ENCODE data around the gene HMGN1. TPM values are rescaled to one million over a fixed set of nuclear protein-coding genes. Genes with fewer than 3 reads are reported as not detected.
A peak's percentile ranks its signal among the peaks of the same experiment; 100 is the strongest.

The HMGN1 gene
- total and polyA plus RNA-seq, 2 experiments from 2014 or later: 282 to 371 TPM

DNA sequence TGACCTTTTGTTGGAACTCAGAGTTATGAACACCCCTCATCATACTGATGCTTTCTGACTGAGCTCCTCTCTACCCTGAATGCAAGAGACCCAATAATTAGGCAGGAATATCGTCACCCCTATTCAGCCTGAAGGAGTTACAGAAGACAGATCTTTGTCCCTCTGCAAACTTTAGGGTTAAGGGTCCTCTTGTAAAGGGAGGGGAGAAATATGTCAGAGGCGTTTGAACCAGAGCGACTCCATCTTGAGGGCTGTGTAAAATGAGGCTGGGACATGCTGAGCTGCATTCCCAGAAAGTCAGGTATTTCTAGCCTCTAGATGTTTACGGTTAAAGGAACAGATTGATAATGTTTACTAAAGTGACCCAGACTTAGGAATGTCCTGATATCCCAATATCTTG is 10.5 kb upstream of the HMGN1 start:
- DNase-seq (ENCODE audit: low spot score): no peak
- Histone ChIP-seq H3K79me2 (no peaks in the 10 kb centered on the region), H3K4me1 (ENCODE audit: insufficient read depth) (no peaks in the 10 kb centered on the region), H3K27me3 (no peaks in the 10 kb centered on the region), H3K36me3 (replicated peaks; ENCODE audit: insufficient read depth, low read depth) (no peaks in the 10 kb centered on the region), H3K9me3 (ENCODE audit: low read depth) (no peaks in the 10 kb centered on the region), H2AFZ (no peak overlapping the region), H3K9me2 (replicated peaks; ENCODE audit: insufficient read depth) (no peaks in the 10 kb centered on the region), H4K20me1 (ENCODE audit: insufficient read depth, poor library complexity, severe bottlenecking) (no peaks in the 10 kb centered on the region), H3K4me3 (no peak overlapping the region), H3K27ac (no peak overlapping the region), H3K4me2 (no peak overlapping the region)
- TF ChIP-seq, protein P1, sequence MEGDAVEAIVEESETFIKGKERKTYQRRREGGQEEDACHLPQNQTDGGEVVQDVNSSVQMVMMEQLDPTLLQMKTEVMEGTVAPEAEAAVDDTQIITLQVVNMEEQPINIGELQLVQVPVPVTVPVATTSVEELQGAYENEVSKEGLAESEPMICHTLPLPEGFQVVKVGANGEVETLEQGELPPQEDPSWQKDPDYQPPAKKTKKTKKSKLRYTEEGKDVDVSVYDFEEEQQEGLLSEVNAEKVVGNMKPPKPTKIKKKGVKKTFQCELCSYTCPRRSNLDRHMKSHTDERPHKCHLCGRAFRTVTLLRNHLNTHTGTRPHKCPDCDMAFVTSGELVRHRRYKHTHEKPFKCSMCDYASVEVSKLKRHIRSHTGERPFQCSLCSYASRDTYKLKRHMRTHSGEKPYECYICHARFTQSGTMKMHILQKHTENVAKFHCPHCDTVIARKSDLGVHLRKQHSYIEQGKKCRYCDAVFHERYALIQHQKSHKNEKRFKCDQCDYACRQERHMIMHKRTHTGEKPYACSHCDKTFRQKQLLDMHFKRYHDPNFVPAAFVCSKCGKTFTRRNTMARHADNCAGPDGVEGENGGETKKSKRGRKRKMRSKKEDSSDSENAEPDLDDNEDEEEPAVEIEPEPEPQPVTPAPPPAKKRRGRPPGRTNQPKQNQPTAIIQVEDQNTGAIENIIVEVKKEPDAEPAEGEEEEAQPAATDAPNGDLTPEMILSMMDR (IDR thresholded peaks at IDR 0.05; ENCODE audit: poor library complexity): no peak
- TF ChIP-seq EZH2 (IDR thresholded peaks at IDR 0.05; ENCODE audit: borderline replicate concordance) (no peak), EZH2phosphoT487 (IDR thresholded peaks at IDR 0.05; ENCODE audit: low read depth, severe bottlenecking, unreplicated experiment) (no peak)
- WGBS (ENCODE audit: low lambda C conversion rate, missing lambda C conversion rate): 76% methylated on average over 4 of the region's 4 CpGs

DNA sequence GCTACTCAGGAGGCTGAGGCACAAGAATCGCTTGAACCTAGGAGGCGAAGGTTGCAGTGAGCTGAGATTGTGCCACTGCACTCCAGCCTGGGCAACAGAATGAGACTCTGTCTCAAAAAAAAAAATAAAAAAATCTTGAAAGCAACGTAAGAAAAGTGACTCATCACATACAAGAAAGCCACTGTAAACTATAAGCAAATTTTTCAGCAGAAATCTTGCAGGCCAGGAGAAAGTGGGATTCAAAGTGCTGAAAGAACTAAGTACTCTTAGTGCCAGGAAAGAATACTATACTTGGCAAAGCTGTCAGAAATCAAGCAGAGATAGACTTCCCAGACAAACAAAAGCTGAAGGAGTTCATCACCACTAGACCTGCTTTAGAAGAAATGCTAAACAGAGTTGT is 4.4 kb upstream of the HMGN1 start:
- H3K4me2 ChIP-seq: no peak overlapping the region

DNA sequence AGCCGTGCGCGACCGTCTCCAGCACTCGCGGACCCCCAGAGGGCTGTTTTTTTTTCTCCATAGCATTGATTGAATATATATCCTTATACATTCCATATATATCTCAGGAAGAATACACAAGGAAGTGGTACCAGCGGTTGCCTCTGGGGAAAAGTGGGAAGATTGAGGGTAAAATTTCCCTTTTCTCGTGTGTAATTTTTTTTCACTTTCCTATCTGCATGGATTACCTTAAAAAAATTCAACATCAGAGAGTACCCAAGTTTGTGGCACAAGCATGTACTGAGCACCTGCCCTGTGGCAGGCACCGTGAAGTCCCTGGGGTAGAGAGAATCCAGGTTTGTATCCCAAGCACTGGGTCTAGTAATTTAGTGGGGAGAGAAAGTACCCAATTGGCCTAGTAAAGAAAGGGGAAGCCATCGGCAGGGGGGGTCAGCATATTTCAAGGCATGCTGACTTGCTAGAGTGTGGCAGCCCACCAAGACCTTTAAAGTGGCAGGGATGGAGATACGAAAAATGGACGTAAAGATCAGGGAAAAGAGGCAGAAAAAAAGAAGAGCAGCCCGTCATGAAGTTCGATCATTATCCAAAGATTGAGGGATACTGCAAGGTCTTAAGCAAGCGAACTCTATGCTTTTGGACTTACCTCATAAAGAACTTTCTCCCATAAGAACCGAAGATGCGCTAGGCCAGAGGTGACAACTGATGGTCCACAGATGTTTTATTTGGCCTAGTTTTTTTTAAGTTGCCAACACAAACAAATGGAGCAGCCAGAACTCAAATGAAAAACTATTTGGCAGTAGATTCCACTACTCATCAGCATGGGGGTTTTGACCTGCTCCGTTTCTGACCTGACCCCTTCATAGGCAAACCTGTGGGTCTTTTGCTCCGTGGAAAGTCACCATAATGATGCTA is 1.5 kb upstream of the HMGN1 start:
- Histone ChIP-seq H3K27ac (peak overlapping the region; percentile 93), H3K27me3 (no peaks in the 10 kb centered on the region), H3K79me2 (peaks cover 30% of the 10 kb centered on the region), H3K4me1 (ENCODE audit: insufficient read depth) (peaks cover 21% of the 10 kb centered on the region), H3K9me3 (ENCODE audit: low read depth) (no peaks in the 10 kb centered on the region), H3K36me3 (replicated peaks; ENCODE audit: insufficient read depth, low read depth) (no peaks in the 10 kb centered on the region), H3K4me3 (peak overlapping the region; percentile 6), H4K20me1 (ENCODE audit: insufficient read depth, poor library complexity, severe bottlenecking) (peaks cover 28% of the 10 kb centered on the region), H3K9me2 (replicated peaks; ENCODE audit: insufficient read depth) (no peaks in the 10 kb centered on the region), H2AFZ (peak overlapping the region; percentile 63), H3K4me2 (peak overlapping the region; percentile 79)
- WGBS (ENCODE audit: low lambda C conversion rate, missing lambda C conversion rate): 85% methylated on average over 19 of the region's 19 CpGs
- DNase-seq (ENCODE audit: low spot score): no peak
- TF ChIP-seq EZH2phosphoT487 (IDR thresholded peaks at IDR 0.05; ENCODE audit: low read depth, severe bottlenecking, unreplicated experiment) (no peak), EZH2 (IDR thresholded peaks at IDR 0.05; ENCODE audit: borderline replicate concordance) (no peak)
- TF ChIP-seq, protein P1 (IDR thresholded peaks at IDR 0.05; ENCODE audit: poor library complexity): no peak

More for the DNA sequence above, 4.4 kb upstream of the HMGN1 start:
- peaks cover under 1% of the 10 kb centered on the region for H3K79me2 ChIP-seq
- DNase-seq (ENCODE audit: low spot score): no peak
- no peaks in the 10 kb centered on the region for H3K9me2 ChIP-seq (replicated peaks; ENCODE audit: insufficient read depth)
- no peaks in the 10 kb centered on the region for H4K20me1 ChIP-seq (ENCODE audit: insufficient read depth, poor library complexity, severe bottlenecking)
- no peaks in the 10 kb centered on the region for H3K27me3 ChIP-seq
- WGBS (ENCODE audit: low lambda C conversion rate, missing lambda C conversion rate): 88% methylated on average over 3 of the region's 3 CpGs
- H3K4me1 ChIP-seq (ENCODE audit: insufficient read depth): peaks cover 7% of the 10 kb centered on the region
- H3K9me3 ChIP-seq (ENCODE audit: low read depth): no peaks in the 10 kb centered on the region
- no peaks in the 10 kb centered on the region for H3K36me3 ChIP-seq (replicated peaks; ENCODE audit: insufficient read depth, low read depth)
- no peak overlapping the region for H3K27ac ChIP-seq
- no peak overlapping the region for H3K4me3 ChIP-seq
- no peak overlapping the region for H2AFZ ChIP-seq
- TF ChIP-seq, protein P1 (IDR thresholded peaks at IDR 0.05; ENCODE audit: poor library complexity): no peak
- TF ChIP-seq EZH2 (IDR thresholded peaks at IDR 0.05; ENCODE audit: borderline replicate concordance) (no peak), EZH2phosphoT487 (IDR thresholded peaks at IDR 0.05; ENCODE audit: low read depth, severe bottlenecking, unreplicated experiment) (no peak)
